ENCODE results near the gene OTOG.
"Not testable (repeated sequence)": the region's sequence is repeated elsewhere in the genome, so short reads cannot be mapped to it uniquely, and the experiment has no call there.

Gene OTOG

DNA sequence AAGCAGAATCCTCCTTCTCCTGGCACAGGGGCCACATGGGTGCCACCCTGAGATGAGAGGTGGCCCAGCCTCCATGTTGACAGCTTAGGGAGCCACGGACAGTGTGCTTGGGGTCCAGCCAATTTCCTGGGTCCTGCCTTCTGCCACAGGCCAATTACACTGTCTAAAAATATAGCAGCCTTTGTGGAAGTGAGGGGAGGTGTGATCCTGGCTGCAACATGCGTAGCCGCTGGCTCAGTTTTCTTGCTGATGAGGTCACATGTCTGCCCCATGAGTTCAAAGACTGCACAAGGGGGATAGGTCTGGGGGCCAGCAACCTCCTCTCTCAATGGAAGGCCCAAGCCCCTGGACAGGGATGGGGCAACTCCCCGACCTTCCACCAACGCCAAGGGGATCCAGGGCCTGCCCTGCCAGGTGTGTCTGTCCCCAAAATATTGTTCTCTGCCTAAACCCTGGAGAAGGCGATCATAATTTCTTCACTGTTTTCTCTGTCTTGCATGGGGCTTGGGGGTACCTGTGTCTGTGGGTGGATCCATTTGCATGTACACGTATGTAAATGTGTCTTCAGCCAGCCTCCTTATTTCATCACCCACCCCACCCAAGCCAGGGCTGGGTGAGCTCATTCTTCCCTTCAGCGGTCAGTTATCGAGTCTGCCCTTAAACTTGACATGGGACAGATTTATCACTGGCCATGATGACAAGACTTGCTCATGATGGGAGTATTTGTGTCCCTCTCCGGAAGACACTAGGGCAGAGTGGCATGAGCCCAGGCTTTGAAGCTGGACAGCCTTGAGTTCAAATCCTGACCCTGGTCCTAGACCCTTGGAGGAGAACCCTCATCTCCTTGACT is 59.4 kb downstream of the OTOG start:
- DNase-seq: no peak

DNA sequence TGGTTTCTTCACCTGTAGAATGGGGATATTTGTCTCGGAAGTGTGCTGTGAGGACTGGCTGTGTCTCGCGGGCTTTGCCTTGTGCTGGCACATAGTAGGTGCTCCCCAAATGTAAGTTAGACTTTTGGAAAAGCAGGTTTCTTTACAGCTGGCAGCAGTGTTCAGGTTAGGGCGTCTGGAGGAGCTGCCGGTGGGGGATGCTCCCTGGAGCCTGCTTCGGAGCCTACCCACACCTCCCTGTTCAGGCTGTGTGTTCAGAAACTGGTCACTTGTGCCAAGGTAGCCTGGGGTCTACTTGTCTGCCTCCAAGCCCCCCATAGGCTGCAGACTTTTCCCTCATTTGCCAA is 60.0 kb downstream of the OTOG start:
- no peak for DNase-seq

DNA sequence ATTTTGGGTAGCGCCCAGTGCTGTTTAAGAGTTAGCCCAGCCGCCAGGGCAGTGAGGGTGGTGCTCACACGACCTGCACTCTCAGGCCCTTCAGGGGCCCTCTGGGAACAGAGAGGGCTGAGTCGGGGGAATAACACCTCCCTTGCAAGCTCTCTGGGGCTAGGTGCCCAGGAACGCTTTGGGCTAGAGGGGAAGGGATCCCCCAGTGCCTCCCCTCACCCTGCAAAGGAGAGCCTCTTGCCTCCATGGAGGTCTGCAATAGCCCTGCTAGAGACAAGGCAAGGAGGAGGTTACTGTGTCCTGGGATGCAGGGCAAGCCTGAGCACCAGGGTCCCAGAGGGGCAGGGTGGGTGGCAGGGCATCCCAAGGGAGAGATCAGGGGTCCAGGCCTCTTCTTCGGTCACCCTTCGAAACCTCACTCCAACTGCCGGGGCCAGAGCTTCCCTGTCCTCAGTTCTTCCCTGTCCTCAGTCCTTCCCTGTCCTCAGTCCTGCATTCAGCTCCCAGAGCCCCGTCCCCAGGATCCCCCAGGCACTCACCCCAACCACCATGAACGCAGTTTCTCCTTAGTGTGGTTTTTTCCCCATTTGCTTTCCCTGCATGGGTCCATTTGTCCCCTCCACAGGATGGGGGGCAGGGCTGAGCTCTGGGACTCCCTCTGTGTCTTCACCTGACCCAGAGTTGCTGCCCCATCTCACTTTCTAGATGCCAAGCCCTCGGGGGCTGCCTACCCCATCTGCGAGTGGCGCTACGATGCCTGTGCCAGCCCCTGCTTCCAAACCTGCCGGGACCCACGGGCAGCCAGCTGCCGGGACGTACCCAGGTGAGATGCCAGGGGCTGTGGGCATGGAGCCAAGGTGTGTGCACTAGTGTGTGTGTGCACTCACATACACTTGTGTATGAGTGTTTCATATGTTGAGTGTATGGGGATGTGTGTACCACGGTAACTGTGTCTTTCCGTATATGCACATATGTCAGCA is 60.8 kb downstream of the OTOG start:
- DNase-seq: no peak

DNA sequence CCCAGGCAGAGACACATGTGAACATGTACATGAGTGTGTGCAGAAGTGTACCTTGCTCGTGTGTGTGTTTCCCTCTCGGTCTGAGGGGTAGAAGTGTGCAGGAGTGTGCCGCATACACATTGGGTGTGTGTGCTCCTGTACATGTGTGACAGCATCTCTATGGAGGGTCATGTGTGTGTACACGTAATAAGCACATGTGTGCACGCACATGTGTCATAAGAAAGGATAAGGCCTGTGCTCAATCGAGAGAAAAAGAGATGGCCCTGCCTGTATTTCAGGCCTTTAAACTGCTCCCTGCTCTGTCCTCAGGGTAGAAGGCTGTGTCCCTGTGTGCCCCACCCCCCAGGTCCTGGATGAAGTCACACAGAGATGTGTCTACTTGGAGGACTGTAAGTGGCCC is 61.8 kb downstream of the OTOG start:
- no peak for DNase-seq

DNA sequence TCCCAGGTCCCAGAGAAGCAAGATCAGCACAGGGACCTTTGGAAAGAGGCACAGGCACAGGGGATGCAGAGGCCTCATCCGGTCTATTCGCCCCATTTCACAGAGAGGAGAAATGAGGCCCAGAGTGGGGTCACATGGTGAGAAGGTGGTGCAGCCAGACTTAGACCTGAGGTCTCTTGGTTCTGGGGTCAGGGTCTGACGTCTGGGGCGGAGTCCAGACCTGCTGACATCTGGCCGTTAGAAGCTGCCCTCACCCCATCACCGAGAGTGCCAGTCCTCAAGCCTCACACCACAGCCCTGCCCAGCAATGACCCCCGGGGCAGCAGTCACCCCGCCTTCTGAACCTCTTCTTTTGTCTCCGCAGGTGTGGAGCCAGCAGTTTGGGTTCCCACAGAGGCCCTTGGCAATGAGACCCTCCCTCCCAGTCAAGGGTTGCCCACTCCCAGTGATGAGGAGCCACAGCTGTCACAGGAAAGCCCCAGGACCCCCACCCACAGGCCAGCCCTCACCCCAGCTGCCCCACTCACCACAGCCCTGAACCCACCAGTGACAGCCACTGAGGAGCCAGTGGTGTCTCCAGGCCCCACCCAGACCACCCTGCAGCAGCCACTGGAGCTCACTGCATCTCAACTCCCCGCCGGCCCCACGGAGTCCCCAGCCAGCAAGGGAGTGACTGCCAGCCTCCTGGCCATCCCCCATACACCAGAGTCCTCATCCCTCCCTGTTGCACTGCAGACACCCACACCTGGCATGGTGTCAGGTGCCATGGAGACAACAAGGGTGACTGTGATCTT is 62.4 kb downstream of the OTOG start:
- no peak for DNase-seq

DNA sequence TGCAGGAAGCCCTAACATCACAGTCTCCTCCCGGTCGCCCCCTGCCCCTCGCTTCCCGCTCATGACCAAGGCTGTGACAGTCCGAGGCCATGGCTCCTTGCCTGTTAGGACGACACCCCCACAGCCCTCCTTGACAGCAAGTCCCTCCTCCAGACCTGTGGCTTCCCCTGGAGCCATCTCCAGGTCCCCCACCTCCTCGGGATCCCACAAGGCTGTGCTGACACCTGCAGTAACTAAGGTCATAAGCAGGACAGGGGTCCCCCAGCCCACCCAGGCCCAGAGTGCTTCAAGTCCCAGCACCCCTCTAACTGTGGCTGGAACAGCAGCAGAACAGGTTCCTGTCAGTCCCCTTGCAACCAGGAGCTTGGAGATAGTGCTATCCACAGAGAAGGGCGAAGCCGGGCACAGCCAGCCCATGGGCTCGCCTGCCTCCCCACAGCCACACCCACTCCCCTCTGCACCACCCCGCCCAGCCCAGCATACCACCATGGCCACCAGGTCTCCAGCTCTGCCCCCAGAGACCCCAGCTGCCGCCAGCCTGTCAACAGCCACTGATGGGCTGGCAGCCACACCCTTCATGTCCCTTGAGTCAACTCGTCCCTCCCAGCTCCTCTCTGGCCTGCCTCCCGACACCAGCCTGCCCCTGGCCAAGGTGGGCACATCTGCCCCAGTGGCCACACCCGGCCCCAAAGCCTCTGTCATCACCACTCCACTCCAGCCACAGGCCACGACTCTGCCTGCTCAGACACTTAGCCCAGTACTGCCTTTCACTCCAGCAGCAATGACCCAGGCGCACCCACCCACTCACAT is 63.2 kb downstream of the OTOG start:
- DNase-seq: no peak

DNA sequence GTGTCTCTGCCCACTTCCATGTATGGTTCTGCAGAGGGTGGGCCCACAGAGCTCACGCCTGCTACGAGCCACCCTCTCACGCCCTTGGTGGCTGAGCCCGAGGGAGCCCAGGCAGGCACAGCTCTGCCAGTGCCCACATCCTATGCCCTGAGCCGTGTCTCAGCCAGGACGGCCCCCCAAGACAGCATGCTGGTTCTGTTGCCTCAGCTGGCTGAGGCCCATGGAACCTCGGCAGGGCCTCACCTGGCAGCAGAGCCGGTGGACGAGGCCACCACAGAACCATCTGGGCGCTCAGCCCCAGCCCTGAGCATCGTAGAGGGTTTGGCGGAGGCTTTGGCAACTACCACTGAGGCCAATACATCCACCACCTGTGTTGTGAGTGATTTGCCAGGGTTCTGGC is 64.0 kb downstream of the OTOG start:
- DNase-seq: no peak

DNA sequence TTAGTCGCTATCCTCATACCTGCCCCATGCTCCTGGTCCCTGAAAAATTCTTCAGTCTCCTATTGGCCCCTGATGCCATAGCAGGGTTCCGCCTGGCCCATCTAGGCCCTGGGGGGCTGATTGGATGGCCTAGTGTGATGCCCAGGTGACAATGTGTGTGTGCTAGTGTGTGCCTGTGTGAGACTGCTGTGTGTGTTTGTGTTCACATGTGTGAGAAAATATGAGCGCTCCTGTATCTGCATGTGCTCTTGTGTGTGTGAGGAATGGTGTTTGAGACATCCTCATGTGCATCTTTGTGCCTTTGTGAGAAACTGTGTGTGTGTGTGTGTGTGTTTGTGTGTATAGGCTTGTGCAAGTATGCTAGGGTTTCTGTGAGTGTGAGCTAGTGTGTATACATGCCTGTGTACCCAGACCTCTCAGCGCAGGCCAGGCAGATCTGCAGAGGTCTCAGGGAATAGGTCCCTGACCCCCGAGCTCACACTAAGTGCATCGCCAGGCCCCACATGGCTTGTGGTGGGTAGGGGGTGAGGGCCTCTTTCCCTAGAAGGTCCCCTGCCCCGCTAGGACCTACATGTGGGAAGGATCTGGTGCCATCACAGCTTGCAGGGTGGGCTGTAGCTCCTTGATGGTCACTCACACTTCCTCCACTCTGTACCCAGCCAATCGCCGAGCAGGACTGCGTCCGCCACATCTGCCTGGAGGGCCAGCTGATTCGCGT is 64.6 kb downstream of the OTOG start:
- DNase-seq: no peak

DNA sequence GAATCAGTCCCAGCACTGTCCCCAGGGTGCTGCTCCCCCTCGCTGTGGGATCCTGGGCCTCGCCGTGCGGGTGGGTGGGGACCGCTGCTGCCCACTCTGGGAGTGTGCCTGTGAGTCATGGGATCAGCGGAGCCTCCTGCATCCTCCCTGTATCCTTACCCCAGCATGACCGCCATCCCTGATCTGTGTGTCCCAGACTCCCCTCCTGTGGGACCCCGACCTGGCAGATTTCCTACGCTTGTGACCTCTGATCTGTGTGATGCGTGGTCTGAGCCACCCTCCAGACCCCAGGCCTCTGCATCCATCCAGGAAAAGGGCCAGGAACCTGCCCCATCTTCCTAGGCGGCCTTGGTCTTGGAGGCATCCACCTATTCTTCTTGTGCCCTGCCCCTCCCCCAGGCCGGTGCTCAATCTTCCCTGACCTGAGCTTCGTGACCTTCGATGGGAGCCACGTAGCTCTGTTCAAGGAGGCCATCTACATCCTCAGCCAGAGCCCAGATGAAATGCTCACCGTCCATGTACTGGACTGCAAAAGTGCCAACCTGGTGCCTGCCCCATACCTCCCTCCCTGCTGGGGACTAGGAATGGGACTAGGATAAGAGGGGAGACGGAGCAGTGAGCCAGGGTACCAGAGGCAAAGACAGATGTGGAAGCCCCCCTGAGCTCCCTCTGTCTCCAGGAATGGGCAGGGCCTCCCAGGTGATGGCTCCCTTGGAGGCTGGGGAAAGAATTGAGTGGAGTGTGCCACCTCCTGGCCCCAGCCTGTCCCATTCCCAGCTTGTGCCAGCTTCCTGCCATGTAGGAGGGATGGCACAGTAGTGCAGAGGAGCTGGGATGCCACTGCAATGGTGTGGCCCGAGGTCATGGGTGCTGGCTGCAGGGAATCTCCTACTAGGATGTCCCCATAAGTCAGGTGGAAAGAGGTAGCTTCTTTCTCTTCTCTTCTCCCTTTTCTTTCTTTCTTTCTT is 65.4 kb downstream of the OTOG start:
- DNase-seq: no peak

DNA sequence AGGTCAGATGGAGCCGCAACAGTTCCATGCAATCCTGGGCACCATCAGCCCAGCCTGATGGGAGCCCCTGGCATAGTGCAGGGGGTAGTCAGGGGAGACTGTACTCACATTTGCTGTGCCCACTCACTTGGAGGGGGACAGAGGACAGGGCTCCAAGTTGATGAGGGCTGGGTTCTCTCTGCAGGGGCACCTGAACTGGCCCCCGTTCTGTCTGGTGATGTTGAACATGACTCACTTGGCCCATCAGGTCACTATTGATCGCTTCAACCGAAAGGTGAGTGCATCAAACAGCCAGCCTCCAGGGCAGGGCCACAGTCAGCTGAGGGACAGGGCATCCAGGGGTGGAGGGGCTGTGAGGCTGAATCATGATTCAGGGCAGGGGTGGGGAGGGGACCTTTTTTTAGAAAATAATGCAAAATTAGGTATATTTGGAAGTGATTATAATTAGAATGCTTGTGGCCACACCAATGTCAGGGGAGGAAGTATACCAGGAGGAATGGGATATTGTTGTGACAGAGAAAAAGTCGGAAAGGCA is 66.4 kb downstream of the OTOG start:
- DNase-seq: no peak

DNA sequence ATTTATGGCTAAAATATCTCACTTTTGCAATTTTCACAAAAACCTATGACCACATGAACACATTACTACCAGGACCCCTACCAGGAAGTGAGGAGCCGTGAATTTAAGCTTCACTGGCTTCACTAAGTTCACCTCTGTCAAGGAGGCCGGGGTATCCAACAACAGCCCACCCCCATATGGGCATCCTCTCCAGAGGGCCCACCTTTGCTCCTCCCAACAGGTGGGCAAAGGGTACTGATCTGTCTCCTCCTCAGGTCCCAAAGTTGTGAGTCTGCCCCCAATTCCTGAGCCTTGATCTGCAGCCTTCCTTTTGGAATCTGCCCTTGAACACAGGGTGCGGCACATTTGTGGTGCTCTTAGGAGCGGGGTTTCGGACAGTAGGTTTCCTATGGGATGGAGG is 66.9 kb downstream of the OTOG start:
- DNase-seq: no peak

DNA sequence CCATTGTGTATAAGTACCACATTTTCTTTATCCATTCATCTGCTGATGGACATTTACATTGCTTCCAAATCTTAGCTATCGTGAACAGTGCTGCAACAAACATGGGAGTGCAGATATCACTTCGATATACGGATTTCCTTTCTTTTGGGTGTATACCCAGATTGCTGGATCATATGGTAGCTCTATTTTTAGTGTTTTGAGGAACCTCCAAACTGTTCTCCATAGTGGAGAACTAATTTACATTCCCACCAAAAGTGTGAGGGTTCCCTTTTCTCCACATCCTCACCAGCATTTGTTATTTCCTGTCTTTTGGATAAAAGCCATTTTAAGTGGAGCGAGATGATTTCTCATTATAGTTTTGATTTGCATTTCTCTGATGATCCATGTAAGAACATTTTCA is 75.7 kb downstream of the OTOG start:
- DNase-seq: not testable (repeated sequence)

DNA sequence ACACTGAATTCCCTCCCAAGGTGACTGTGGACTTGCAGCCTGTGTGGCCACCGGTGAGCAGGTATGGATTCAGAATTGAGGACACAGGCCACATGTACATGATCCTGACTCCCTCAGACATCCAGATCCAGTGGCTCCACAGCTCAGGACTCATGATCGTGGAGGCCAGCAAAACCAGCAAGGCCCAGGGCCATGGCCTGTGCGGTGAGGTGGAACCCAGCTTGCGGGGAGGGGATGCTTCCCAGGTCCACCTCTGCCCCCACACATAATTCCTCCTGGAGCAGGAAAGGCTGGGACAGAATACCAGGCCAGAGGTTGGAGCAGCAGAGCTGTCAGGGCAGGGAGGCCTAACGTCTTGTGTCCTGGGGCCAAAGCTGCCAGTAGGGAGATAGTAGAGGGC is 82.1 kb downstream of the OTOG start:
- DNase-seq: no peak

DNA sequence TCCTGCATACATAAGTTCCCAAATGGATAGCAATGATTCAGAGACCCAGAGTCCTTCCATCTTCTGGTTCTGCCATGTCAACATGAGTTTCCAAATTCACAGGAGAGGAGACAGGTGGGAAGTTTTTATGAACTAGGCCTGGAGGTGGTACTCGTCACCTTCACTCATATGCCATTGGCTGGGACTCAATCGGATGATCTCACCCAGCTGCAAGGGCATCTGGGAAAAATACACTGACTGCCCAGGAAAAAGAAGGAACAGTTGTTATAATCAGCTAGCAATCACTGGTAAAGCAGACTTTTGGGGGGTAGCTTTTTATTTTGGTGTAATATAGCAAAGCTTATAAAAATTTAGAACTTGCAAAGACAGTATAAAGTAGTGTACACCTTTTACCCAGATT is 83.9 kb downstream of the OTOG start:
- no peak for DNase-seq

DNA sequence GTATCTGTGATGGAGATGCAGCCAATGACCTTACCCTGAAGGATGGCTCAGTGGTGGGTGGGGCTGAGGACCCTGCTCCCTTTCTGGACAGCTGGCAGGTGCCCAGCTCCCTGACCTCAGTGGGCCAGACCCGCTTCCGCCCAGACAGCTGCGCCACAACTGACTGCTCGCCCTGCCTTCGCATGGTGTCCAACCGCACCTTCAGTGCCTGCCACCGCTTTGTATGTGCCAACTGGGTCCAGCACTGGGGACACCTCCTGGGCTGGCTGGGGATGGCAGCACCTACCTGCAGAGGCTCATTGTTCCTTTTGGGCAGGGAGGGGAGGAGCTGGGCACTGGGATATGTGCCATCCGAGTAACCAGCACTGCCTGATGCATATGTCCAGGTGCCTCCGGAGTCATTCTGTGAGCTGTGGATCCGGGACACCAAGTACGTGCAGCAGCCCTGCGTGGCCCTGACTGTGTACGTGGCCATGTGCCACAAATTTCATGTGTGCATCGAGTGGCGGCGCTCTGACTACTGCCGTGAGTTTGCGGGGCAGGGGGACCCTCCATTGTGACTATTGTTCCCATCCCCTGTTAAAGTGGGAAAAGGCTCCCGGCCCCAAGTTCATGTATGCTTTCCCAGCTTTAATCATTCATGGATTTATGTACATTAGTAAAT is 84.8 kb downstream of the OTOG start:
- DNase-seq: no peak

DNA sequence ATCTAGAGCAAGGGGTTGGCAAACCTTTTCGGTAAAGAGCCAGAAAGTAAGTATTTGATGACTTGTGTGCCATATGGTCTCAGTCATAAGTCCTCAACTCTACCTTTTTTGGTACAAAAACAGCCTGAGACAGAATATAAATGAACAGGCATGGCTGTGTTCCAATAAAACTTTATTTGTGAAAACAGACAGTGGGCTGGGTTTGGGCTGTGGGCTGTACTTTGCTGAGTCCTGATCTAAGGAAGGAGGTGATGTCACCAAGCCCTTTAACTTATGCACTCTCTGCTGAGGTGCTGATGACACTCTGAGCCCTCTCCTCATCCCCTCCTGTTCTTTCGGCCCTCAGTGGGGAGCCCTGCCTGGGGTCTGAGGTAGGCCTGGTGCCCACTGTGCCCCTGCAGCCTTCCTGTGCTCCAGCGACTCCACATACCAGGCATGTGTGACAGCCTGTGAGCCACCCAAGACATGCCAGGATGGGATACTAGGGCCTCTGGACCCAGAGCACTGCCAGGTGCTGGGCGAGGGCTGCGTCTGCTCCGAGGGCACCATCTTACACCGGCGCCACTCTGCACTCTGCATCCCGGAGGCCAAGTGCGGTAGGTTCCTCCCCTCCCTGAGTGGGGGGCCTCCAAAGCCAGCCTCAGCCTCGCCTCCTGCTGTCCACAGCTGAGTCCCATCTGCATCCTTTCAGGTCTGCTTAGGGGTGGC is 86.4 kb downstream of the OTOG start:
- no peak for DNase-seq

DNA sequence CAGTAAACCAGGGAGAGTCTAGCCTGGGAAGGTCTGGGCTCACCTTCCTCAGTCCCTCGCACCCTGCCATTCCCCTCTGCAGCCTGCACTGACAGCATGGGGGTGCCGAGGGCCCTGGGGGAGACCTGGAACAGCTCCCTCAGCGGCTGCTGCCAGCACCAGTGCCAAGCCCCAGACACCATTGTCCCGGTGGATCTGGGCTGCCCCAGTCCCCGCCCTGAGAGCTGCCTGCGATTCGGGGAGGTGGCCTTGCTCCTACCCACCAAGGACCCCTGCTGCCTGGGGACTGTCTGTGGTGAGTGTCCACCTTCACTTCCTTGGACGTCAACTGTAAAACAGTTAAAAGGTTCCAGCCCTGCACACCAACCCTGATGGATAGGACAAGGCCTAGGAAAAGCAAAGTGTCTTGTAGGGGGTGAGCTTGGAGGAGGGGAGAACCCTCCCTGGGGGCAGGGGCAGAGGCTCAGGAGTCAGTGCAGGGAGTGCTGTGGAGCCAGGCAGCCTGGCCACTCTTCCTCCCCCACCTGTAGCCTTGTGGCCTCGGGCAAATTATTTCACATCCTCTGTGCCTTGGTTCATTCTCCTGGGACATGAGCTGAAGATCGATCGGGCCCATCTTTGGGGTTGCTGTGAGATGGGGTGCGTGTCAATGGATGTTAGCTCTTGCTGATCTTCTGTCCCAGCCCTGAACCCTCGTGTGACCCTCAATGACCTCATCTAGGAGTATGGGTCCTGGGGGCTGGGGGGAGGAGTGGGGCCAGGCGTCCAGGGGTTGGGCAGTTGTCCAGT is 87.1 kb downstream of the OTOG start:
- no peak for DNase-seq

Measured in kidney glomerular epithelial cell (primary cell).